PC-3 (cell line): Measurements from ENCODE around the gene ADAD2.

ENCODE experiments used
- EZH2 ChIP-seq: fragments of 300-600 bp; sonication (generic); IDR thresholded peaks from one replicate; pipeline ENCODE4 v1.6.1; 2017; ENCODE audit warnings: antibody characterized with exemption, mild to moderate bottlenecking, low read length; ENCODE audit not compliant: unreplicated experiment
- EZH2phosphoT487 ChIP-seq: fragments of 300-600 bp; sonication (generic); IDR thresholded peaks from 2 replicates; pipeline ENCODE4 v1.6.1; 2018; ENCODE audit warnings: mild to moderate bottlenecking, antibody characterized with exemption, low read length, borderline replicate concordance
- TF ChIP-seq, protein P1 (sequence below): fragments of 300-600 bp; sonication (generic); conservative IDR thresholded peaks from 2 replicates; pipeline ENCODE4 v1.5.1; 2017; ENCODE audit warnings: antibody characterized with exemption, low read depth, mild to moderate bottlenecking, low read length

DNA sequence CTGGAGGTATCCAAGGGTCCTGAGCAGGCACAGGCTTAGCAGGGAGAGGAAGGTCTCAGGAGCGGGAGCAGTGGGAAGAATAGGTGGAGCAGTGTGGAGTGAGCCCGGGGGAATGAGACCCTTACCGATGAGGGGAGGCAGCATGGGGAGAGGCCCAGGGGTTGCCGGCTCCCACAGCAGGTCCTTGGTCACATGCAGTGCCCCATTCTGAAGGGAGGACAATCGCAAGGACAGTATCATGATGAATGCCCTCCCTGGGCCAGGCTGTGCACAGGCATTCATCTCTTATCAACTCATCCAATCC, 7.4 kb upstream of the ADAD2 start:
- TF ChIP-seq, protein P1, sequence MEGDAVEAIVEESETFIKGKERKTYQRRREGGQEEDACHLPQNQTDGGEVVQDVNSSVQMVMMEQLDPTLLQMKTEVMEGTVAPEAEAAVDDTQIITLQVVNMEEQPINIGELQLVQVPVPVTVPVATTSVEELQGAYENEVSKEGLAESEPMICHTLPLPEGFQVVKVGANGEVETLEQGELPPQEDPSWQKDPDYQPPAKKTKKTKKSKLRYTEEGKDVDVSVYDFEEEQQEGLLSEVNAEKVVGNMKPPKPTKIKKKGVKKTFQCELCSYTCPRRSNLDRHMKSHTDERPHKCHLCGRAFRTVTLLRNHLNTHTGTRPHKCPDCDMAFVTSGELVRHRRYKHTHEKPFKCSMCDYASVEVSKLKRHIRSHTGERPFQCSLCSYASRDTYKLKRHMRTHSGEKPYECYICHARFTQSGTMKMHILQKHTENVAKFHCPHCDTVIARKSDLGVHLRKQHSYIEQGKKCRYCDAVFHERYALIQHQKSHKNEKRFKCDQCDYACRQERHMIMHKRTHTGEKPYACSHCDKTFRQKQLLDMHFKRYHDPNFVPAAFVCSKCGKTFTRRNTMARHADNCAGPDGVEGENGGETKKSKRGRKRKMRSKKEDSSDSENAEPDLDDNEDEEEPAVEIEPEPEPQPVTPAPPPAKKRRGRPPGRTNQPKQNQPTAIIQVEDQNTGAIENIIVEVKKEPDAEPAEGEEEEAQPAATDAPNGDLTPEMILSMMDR = no peak
- no peak for TF ChIP-seq EZH2phosphoT487
- TF ChIP-seq EZH2 = no peak
